HepG2 (cell line): ENCODE results near the gene H2AZ1. TPM values are rescaled to one million over a fixed set of nuclear protein-coding genes. Genes with fewer than 3 reads are reported as not detected.

Source experiments
- ATF1 ChIP-seq: IDR thresholded peaks from 2 replicates; pipeline ENCODE4 v1.6.1; 2016; ENCODE audit warnings: mild to moderate bottlenecking, control low read depth
- BATF2 ChIP-seq: sonication (generic); formaldehyde crosslinking; IDR thresholded peaks from 2 replicates; pipeline ENCODE4 v1.8.0; 2022; ENCODE audit warnings: mild to moderate bottlenecking, missing genetic modification reagents, moderate library complexity
- BRF2 ChIP-seq: sonication (generic); formaldehyde crosslinking; IDR thresholded peaks from 2 replicates; pipeline ENCODE4 v1.8.1; 2022; ENCODE audit warnings: mild to moderate bottlenecking, missing genetic modification reagents
- CEBPB ChIP-seq: IDR thresholded peaks from 2 replicates; pipeline ENCODE4 v1.6.1; 2011; ENCODE audit warnings: low read depth, low read length, improper control_type of control experiment, borderline replicate concordance
- ELK4 ChIP-seq: sonication (generic); formaldehyde crosslinking; IDR thresholded peaks from 2 replicates; pipeline ENCODE4 v1.9.0; 2021; ENCODE audit warnings: missing genetic modification reagents, borderline replicate concordance
- ERF ChIP-seq: IDR thresholded peaks from 2 replicates; pipeline ENCODE4 v1.6.1; 2018; ENCODE audit warnings: missing biosample characterization, missing genetic modification reagents
- FOXA1 ChIP-seq, 2 experiments: fragments of 450-650 bp in 1 of 2; sonication (generic) in 1 of 2; formaldehyde crosslinking in 1 of 2; IDR thresholded peaks; 2 replicates each; pipeline versions ENCODE4 v1.4.0 to v1.6.1; 2016 to 2020; ENCODE audit warnings: missing genetic modification reagents in 1 of 2
- GATAD2A ChIP-seq: IDR thresholded peaks from 2 replicates; pipeline ENCODE4 v1.6.1; 2016
- HDAC1 ChIP-seq: sonication (generic); formaldehyde crosslinking; IDR thresholded peaks from 2 replicates; pipeline ENCODE4 v1.5.1; 2020; ENCODE audit warnings: mild to moderate bottlenecking, missing genetic modification reagents
- HOMEZ ChIP-seq: IDR thresholded peaks from 2 replicates; pipeline ENCODE4 v1.6.1; 2016; ENCODE audit warnings: low read depth
- HOXA5 ChIP-seq: sonication (generic); formaldehyde crosslinking; IDR thresholded peaks from 2 replicates; pipeline ENCODE4 v1.4.0; 2020; ENCODE audit warnings: missing genetic modification reagents
- IRF2 ChIP-seq: IDR thresholded peaks from 2 replicates; pipeline ENCODE4 v1.6.1; 2018; ENCODE audit warnings: missing genetic modification reagents, missing compliant biosample characterization
- KDM5A ChIP-seq: fragments of 200-600 bp; sonication (generic); IDR thresholded peaks from 2 replicates; pipeline ENCODE4 v1.7.0; 2018; ENCODE audit warnings: antibody characterized with exemption, mild to moderate bottlenecking, low read length, borderline replicate concordance
- LBX2 ChIP-seq: sonication (generic); formaldehyde crosslinking; IDR thresholded peaks from 2 replicates; pipeline ENCODE4 v1.5.0; 2020; ENCODE audit warnings: missing genetic modification reagents, mild to moderate bottlenecking, borderline replicate concordance
- MXD3 ChIP-seq: IDR thresholded peaks from 2 replicates; pipeline ENCODE4 v1.6.1; 2016; ENCODE audit warnings: mild to moderate bottlenecking, missing biosample characterization, missing genetic modification reagents
- NCOA1 ChIP-seq: sonication (generic); formaldehyde crosslinking; IDR thresholded peaks from 2 replicates; pipeline ENCODE4 v1.9.0; 2021; ENCODE audit warnings: missing genetic modification reagents
- PHF8 ChIP-seq: sonication (generic); formaldehyde crosslinking; IDR thresholded peaks from 2 replicates; pipeline ENCODE4 v1.5.0; 2020; ENCODE audit warnings: missing genetic modification reagents
- POLR2A ChIP-seq, 2 experiments: IDR thresholded peaks; 2 replicates each; pipeline ENCODE4 v1.6.1; 2011; ENCODE audit warnings: low read depth in 2 of 2, low read length in 2 of 2, mild to moderate bottlenecking in 1 of 2, moderate library complexity in 1 of 2; ENCODE audit not compliant: insufficient read depth in 1 of 2
- RXRA ChIP-seq: sonication (generic); formaldehyde crosslinking; IDR thresholded peaks from 2 replicates; pipeline ENCODE4 v1.5.1; 2020; ENCODE audit warnings: missing genetic modification reagents
- SIX4 ChIP-seq: sonication (generic); formaldehyde crosslinking; IDR thresholded peaks from 2 replicates; pipeline ENCODE4 v1.4.0; 2020; ENCODE audit warnings: missing genetic modification reagents
- SMAD3 ChIP-seq: sonication (generic); formaldehyde crosslinking; IDR thresholded peaks from 2 replicates; pipeline ENCODE4 v1.4.0; 2020; ENCODE audit warnings: missing genetic modification reagents
- ZBTB7B ChIP-seq: sonication (generic); formaldehyde crosslinking; IDR thresholded peaks from 2 replicates; pipeline ENCODE4 v1.4.0; 2020; ENCODE audit warnings: missing genetic modification reagents
- ZFP90 ChIP-seq: sonication (generic); formaldehyde crosslinking; IDR thresholded peaks from 2 replicates; pipeline ENCODE4 v1.8.0; 2022; ENCODE audit warnings: missing genetic modification reagents, mild to moderate bottlenecking, inconsistent platforms, borderline replicate concordance
- ZNF160 ChIP-seq: sonication (generic); formaldehyde crosslinking; IDR thresholded peaks from 2 replicates; pipeline ENCODE4 v1.8.0; 2022; ENCODE audit warnings: mild to moderate bottlenecking, inconsistent platforms, missing genetic modification reagents
- ZNF558 ChIP-seq: sonication (generic); formaldehyde crosslinking; IDR thresholded peaks from 2 replicates; pipeline ENCODE4 v1.9.0; 2022; ENCODE audit warnings: mild to moderate bottlenecking, missing genetic modification reagents, borderline replicate concordance
- ZSCAN25 ChIP-seq: sonication (generic); formaldehyde crosslinking; IDR thresholded peaks from 2 replicates; pipeline ENCODE4 v1.8.0; 2022; ENCODE audit warnings: mild to moderate bottlenecking, missing genetic modification reagents
- polyA plus RNA-seq, 8 experiments: library from polyadenylated mRNA; depleted of rRNA in 3 of 8; stranded (reverse) in 7 of 8; unstranded in 1 of 8; fragments of >200 nt; fragmentation: Illumina TruSeq in 4 of 8; extraction: Trizol in 4 of 8; gene quantifications; 2 replicates each; pipeline versions ENCODE4 v1.2.1 to v1.2.3, GENCODE V29; 2011 to 2016; ENCODE audit warnings: low read depth in 4 of 8, missing spikeins in 1 of 8, mixed read lengths in 1 of 8; ENCODE audit not compliant: insufficient read depth in 1 of 8
- total RNA-seq, 5 experiments: library from RNA; depleted of rRNA; stranded (reverse); fragments of >200 nt; fragmentation: Illumina TruSeq; extraction: Trizol; gene quantifications; 2 replicates each; pipeline ENCODE4 v1.2.3, GENCODE V29; 2016; ENCODE audit warnings: low read depth in 1 of 5

Gene H2AZ1
- total and polyA plus RNA-seq, 2 of the 13 experiments (the other 11 are each of a cell fraction or from before 2014, with no cell fraction given) = 301 to 574 TPM

GRCh38 chr4:99949034-99949998 is 759 bp downstream of the H2AZ1 start (continued):
- TF ChIP-seq BRF2 (CRISPR knock-in tag) = no peak
- no peak for TF ChIP-seq MXD3 (CRISPR knock-in tag)
- TF ChIP-seq ATF1 (CRISPR knock-in tag) = no peak
- peak; percentile 4; the same call in 1 of the 2 replicates for TF ChIP-seq ZNF160 (CRISPR knock-in tag)
- TF ChIP-seq ZFP90 = no peak
- TF ChIP-seq HOXA5 (CRISPR knock-in tag) = no peak
- TF ChIP-seq GATAD2A (CRISPR knock-in tag) = peak; percentile 69
- peak; percentile 93 for TF ChIP-seq CEBPB
- TF ChIP-seq IRF2 = no peak
- TF ChIP-seq ERF (CRISPR knock-in tag) = peak; percentile 33; the same call in 1 of the 2 replicates
- 0 out of 2 replicates have a peak, but pooled peaks have one; percentile 38 for TF ChIP-seq RXRA (CRISPR knock-in tag)
- TF ChIP-seq PHF8 (CRISPR knock-in tag) = peak; percentile 44; the same call in 1 of the 2 replicates
- TF ChIP-seq BATF2 (CRISPR knock-in tag) = no peak
- TF ChIP-seq LBX2 (CRISPR knock-in tag) = no peak
- no peak for TF ChIP-seq ZNF558 (CRISPR knock-in tag)
- no peak for TF ChIP-seq HOMEZ (CRISPR knock-in tag)
- TF ChIP-seq POLR2A (IDR thresholded peaks at IDR 0.05; ENCODE audit: insufficient read depth in 1 of 2, low read depth in 2 of 2, low read length in 2 of 2) = peak; percentile 32 to 56; a peak in 2 of 4 replicates
- TF ChIP-seq ZSCAN25 = peak; percentile 56; the same call in 1 of the 2 replicates
- TF ChIP-seq HDAC1 = peak; percentile 44; the same call in 1 of the 2 replicates
- TF ChIP-seq FOXA1 (IDR thresholded peaks at IDR 0.05) = no peak
- TF ChIP-seq FOXA1 (CRISPR knock-in tag; IDR thresholded peaks at IDR 0.05) = peak; percentile 35; the same call in 1 of the 2 replicates
- TF ChIP-seq ZBTB7B (CRISPR knock-in tag) = 0 out of 2 replicates have a peak, but pooled peaks have one; percentile 23
- no peak for TF ChIP-seq SIX4 (CRISPR knock-in tag)
- TF ChIP-seq ELK4 (CRISPR knock-in tag) = no peak
- peak; percentile 41; the same call in 1 of the 2 replicates for TF ChIP-seq KDM5A
- TF ChIP-seq NCOA1 (CRISPR knock-in tag) = no peak
- no peak for TF ChIP-seq SMAD3
